Measurements from ENCODE around the gene MAD2L2.

The MAD2L2 gene

DNA sequence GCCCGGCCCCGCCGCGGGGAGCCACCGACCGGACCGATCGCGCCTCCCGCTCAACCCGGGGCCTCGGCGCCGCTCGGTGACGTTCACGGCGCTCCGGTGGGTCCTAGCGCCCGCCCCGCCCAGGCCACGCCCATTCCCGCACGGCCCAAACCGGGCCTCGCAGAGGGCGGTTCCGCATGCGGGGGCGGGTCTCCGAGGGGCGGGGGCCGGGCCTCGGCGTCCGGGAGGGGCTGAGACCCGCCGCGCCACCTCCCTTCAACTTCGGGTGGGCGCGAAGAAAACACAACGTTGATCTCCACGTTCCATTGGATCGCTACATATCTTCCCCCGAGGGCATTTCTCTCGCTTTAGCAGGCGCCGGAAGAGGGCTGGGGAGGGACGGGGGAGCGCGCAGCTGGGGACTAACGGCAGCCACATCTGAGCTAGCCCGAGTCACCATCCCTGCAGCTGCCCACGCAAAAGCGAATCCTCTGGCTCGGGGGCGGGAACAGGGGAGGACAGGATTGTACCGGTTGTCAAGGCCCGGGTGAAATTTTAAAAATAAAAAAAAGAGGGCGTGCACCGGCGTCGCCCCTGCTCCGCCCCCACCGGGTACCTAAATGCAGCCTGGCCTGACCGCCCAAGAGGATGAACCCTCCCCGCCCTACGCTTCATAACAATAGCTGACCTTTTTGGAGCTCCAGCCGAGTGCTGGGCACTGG lies at the start of gene MAD2L2:
TSS of gene MAD2L2 (minus strand) at position 78 of the 701 bp plus-strand sequence. CDS start 547 bp downstream, outside the sequence.
- peak; percentile 95 for DNase-seq (ENCODE audit: low spot score)

GRCh38 chr1:11730429-11730891 lies 49.5 kb upstream of the MAD2L2 start:
- DNase-seq (ENCODE audit: low spot score), result no peak

GRCh38 chr1:11729498-11730428 lies 48.8 kb upstream of the MAD2L2 start:
- no peak for DNase-seq (ENCODE audit: low spot score)

- no peak for DNase-seq (ENCODE audit: low spot score)
Observed at GRCh38 chr1:11729155-11729497, 48.2 kb upstream of the MAD2L2 start.

DNA sequence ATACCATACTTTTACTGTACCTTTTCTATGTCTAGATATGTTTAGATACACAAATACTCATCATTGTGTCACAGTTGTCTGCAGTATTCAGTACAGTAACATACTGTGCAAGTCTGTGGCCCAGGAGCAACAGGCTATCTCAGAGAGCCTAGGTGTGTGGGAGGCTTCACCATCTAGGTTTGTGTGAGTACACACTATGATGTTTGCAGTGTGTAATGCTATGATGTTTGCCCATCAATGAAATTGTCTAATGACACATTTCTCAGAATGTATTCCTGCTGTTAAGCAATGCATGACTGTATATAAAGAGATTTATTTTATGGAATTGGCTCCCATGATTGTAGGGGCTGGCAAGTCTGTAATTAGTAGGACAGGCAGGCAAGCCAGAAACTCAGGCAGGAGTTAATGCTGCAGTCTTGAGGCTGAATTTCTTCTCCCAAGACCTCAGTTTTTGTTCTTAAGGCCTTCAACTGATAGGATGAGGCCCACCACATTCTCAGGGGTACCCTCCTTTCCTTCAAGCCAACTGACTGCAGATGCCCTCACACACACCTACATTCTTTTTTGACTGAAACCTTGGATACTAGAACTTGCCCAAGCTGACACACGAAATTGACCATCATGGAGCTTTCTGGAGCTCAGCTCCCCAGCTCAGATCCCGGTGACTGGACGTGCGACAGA lies 47.3 kb upstream of the MAD2L2 start:
- no peak for DNase-seq (ENCODE audit: low spot score)

DNA sequence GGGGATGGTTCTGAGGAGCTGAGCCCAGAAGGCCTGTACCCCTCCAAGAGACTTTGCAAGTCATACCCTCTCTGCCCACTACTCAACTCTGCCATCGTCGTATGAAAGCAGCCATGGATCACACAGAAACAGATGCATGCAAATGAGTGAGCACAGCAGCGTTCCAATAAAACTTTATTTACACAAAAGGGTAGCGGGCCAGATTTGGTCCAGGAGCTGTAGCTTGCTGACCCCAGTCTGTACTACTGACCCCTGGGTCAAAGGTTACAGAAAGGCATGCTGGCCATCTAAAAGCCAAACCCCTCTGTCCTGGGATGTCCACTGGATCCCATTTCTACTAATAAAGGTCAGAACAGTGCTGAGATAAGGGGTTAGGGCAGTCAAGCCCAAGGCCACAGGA lies 46.2 kb upstream of the MAD2L2 start:
- DNase-seq (ENCODE audit: low spot score), result no peak

DNA sequence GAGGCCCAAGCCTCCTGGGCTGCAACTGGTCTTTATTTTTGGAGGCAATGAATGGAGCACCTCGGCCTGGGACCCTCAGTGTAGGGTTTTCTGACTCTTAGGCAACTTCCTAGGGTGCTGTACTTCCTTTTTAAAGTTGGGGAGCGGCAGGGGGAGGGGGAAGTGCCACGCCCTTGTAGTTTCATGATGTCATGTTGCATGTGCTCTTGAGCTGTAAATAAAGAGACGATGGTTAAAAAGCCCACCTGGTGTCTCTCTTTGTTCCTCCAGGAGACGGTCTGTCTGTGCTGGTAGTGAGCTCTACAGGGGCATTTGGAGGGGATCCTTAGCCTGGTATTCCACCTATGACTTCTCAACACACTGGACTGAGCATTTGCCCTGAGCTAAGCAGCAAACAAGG lies 44.7 kb upstream of the MAD2L2 start:
- no peak for DNase-seq (ENCODE audit: low spot score)

- no peak for DNase-seq (ENCODE audit: low spot score)
Observed at GRCh38 chr1:11722538-11722937, 41.6 kb upstream of the MAD2L2 start.

- DNase-seq (ENCODE audit: low spot score), result no peak
Observed at GRCh38 chr1:11721311-11721710, 40.4 kb upstream of the MAD2L2 start.

GRCh38 chr1:11720525-11720924 lies 39.6 kb upstream of the MAD2L2 start:
- DNase-seq (ENCODE audit: low spot score), result no peak

GRCh38 chr1:11720033-11720376 lies 39.1 kb upstream of the MAD2L2 start:
- no peak for DNase-seq (ENCODE audit: low spot score)

DNA sequence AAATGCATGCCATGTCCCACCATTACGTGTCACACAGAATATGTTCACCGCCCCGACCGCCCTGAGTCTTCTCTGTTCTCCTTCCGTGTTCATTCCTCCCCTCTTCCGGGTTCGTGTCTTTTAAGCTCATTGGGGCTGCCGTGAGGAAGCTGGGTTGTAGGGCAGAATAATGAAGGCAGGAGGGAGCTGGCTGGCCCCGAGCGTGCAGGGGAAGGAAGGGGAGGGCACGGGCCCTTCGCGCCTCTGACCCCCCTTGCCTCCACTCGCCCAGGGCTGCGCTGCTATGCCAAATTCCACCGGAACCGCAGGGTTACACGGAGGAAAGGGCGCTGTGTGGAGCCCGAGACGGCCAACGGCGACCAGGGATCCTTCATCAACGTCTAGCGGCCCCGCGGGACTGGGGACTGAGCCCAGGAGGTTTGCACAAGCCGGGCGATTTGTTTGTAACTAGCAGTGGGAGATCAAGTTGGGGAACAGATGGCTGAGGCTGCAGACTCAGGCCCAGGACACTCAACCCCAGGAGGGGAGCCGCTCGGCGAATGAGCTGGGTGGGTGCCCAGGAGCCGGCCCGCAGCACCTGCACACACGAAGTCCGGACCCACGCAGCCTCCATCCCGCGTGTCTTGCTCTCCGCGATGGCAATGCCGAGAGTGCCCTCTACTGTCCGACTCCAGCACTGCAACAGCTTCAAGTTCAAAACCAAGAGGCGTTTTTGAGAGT lies 38.5 kb upstream of the MAD2L2 start:
- peak; percentile 81 for DNase-seq (ENCODE audit: low spot score)

- no peak for DNase-seq (ENCODE audit: low spot score)
Observed at GRCh38 chr1:11714831-11715575, 34.1 kb upstream of the MAD2L2 start.

GRCh38 chr1:11713095-11713494 lies 32.1 kb upstream of the MAD2L2 start:
- no peak for DNase-seq (ENCODE audit: low spot score)

DNA sequence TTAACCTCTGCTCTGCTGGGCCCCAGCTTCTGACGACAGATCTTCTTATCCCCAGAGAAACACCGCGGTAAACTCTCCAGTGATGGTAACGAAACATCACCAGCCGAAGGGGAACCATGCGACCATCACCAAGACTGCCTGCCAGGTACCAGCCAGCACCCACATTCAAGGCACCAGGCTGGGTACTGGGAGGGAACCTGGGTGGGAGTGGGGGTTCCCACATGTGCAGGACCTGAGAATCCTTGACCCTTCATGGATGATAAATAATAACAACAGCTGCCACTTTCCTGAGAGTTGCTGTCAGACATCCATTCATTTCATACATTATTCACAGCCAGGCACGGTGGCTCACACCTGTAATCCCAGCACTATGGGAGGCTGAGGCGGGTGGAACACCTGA lies 31.3 kb upstream of the MAD2L2 start:
- no peak for DNase-seq (ENCODE audit: low spot score)

DNA sequence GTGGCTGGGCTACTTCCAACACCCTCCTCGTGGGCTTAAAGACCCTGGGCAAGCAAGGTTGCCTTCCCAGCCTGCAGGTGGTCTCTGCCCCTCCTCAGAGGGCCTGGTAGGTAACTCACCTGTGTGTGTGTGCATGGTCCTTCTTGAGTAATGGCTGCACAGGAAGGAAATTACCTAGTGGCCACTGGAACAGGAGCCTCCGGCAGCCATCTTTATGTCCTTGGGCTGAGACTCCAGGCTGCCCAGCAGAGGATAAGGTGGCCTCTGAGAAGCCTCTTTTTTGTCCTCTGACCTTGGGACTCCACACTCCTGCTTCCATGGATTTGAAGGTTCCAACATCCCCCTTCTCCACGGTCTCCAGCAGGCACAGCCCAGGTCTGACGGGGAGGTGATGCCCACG lies 30.5 kb upstream of the MAD2L2 start:
- no peak for DNase-seq (ENCODE audit: low spot score)

- no peak for DNase-seq (ENCODE audit: low spot score)
Observed at GRCh38 chr1:11708554-11709350, 27.8 kb upstream of the MAD2L2 start.

- DNase-seq (ENCODE audit: low spot score), result peak; percentile 56
Observed at GRCh38 chr1:11707621-11708276, 26.8 kb upstream of the MAD2L2 start.

- no peak for DNase-seq (ENCODE audit: low spot score)
Observed at GRCh38 chr1:11706292-11706691, 25.3 kb upstream of the MAD2L2 start.

DNA sequence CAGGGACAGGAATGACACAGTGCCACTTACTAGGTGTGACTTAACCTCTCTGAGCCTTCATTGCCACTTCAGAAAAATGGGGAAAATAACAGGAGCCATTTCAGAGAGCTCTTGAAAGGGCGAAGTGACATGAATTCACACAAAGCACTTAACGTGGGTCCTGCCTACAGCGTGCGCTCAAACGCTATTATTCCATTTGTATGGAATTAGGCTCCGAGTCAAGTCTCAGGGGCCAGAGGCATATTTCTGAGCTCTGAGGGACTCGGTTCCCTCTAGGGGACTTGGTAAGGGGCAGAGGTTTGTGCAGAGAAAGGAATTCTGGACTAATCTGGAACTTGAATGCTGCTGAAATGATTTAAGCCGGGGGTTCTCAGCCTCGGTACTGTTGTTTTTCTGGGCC lies 24.6 kb upstream of the MAD2L2 start:
- no peak for DNase-seq (ENCODE audit: low spot score)

Data from iPS-NIHi11 (cell line).